ENCODE results near the gene KCTD5.

The KCTD5 gene

DNA sequence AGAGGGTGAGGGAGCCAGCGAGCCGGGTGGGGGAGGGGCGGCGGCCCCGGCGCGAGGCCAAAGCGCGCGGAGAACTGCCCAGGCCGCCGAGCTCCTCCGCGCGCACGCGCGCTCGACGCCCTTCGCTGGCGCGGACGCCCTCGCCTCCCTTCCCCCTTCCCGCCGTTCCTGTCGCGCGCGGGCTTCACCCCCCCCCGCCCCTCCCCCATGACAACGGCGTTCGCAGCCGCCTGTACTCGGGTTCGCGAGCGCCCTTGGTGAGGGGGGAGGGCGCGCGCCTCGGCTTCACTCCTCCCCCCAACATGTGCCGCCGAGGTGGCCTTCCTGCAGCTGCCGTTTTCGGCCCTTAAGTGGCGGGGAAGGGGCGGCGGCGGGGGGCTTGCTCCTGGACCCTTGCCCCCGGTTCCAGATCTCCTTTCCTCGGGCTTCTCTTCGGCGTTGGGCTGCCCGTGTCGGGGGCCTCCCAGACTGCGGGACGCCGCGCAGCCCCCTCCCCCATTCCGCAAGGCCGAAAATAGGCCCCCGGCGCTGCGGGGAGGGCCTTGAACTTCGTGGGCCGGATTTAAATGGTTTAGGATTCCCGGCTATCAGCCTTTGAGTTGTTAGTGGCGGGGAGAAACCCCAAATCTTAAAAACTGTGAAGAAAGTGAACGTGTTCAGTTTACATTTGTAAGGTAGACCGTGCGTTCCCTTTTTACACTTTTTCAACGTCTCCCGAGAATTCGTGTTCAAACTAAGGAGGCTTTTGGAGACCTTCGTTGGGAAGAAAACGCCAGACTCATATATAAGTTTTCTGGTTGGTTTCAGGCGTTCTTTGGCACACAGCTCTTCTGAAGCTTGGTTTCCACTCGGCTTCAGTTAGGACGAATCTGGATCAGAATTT lies 70.8 kb downstream of the KCTD5 start:
- DNase-seq: peak; percentile 85

DNA sequence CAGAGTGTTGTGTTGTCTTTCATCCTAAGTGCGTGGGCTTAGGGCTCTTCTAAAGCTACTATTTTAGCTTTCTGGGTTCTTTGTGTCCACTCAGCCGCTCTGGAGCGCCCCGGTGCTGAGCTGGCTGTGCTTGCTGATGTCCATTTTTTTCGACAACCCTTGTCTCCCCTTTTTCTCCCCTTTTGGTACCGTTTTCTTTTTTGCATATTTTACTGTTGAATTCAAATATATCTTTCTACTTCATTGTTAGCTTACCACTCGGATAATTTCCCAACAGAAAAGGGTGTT lies 71.4 kb downstream of the KCTD5 start:
- DNase-seq: no peak

- DNase-seq: no peak
These were observed 72.8 kb downstream of the KCTD5 start for GRCh38 chr16:2755158-2755557.

- DNase-seq: no peak
These were observed 74.1 kb downstream of the KCTD5 start for GRCh38 chr16:2756288-2757015.

- DNase-seq: no peak
These were observed 75.0 kb downstream of the KCTD5 start for GRCh38 chr16:2757344-2757743.
